ENCODE results near the gene TSPAN19.
"Not testable (repeated sequence)": the region's sequence is repeated elsewhere in the genome, so short reads cannot be mapped to it uniquely, and the experiment has no call there.

The TSPAN19 gene

DNA sequence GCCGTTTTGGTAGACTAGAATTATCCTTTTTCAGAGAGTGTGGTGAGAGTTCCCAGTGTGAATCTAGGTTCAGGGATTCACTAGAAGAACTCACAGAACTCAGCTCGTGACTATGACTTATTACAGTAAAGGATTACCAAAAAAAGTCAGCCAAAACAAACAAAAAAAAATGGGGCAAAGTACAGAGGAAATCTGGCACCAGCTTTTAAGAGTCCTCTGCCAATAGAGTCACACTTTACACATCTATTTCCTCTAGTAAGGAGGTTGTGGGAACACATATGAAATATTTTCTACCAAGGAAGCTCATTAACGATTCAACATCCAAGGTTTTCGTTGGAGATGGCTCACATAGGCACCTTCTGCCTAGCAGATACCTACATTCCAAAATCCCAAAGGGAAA lies 28.2 kb downstream of the TSPAN19 start:
- Histone ChIP-seq H3K27me3 (ENCODE audit: insufficient read depth, low read length, poor library complexity) (no peaks in the 10 kb centered on the region), H3K79me1 (ENCODE audit: low read length) (no peaks in the 10 kb centered on the region), H3K36me3 (ENCODE audit: control insufficient read depth, insufficient read depth, low read length) (no peaks in the 10 kb centered on the region), H3K4me3 (ENCODE audit: low read length) (no peak overlapping the region), H2BK120ac (ENCODE audit: low read depth, low read length) (no peak overlapping the region), H3K27ac (ENCODE audit: low read depth, low read length) (no peak overlapping the region), H3K4me1 (ENCODE audit: control insufficient read depth, low read depth, low read length) (no peaks in the 10 kb centered on the region), H3K23ac (ENCODE audit: low read length) (no peak overlapping the region), H2BK15ac (replicated peaks; ENCODE audit: low read depth) (no peak overlapping the region), H4K8ac (ENCODE audit: low read depth, low read length) (no peak overlapping the region), H3K4ac (ENCODE audit: low read depth, low read length) (no peak overlapping the region), H3K56ac (ENCODE audit: low read length) (no peak overlapping the region), H2AK5ac (ENCODE audit: low read length) (no peak overlapping the region), H3K18ac (ENCODE audit: low read length) (no peak overlapping the region), H3K79me2 (ENCODE audit: control insufficient read depth, insufficient read depth, low read length) (no peaks in the 10 kb centered on the region), H3K9ac (ENCODE audit: low read length) (no peak overlapping the region), H2BK5ac (ENCODE audit: low read length) (no peak overlapping the region), H3K4me2 (ENCODE audit: low read length) (no peak overlapping the region), H4K5ac (ENCODE audit: low read length) (no peak overlapping the region)
- DNase-seq = no peak
- WGBS (ENCODE audit: extremely low coverage, insufficient coverage, low lambda C conversion rate) = no CpG with 5 or more reads among the region's 4 CpGs

DNA sequence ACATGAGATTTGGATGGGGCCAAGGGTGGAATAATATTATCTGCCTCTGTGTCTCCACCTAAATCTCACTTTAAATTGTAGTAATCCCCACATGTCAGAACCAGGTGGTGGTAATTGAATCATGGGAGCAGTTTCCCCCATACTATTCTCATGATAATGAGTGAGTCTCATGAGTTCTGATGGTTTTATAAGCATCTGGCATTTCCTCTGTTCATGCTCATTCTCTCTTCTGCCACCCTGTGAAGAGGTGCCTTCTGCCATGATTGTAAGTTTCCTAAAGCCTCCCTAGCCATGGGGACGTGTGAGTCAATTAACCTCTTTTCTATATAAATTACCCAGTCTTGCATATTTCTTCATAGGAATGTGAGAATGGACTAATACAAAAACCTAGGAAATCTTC lies 29.9 kb downstream of the TSPAN19 start:
- H3K4me2 ChIP-seq (ENCODE audit: low read length) = no peak overlapping the region
- H2AK5ac ChIP-seq (ENCODE audit: low read length) = no peak overlapping the region
- H2BK15ac ChIP-seq (replicated peaks; ENCODE audit: low read depth) = no peak overlapping the region
- WGBS (ENCODE audit: extremely low coverage, insufficient coverage, low lambda C conversion rate) = no CpG with 5 or more reads among the region's 1 CpG
- no peaks in the 10 kb centered on the region for H3K27me3 ChIP-seq (ENCODE audit: insufficient read depth, low read length, poor library complexity)
- H4K5ac ChIP-seq (ENCODE audit: low read length) = no peak overlapping the region
- no peaks in the 10 kb centered on the region for H3K79me2 ChIP-seq (ENCODE audit: control insufficient read depth, insufficient read depth, low read length)
- no peak overlapping the region for H3K4ac ChIP-seq (ENCODE audit: low read depth, low read length)
- H3K23ac ChIP-seq (ENCODE audit: low read length) = no peak overlapping the region
- no peak overlapping the region for H2BK120ac ChIP-seq (ENCODE audit: low read depth, low read length)
- no peaks in the 10 kb centered on the region for H3K4me1 ChIP-seq (ENCODE audit: control insufficient read depth, low read depth, low read length)
- no peak overlapping the region for H3K18ac ChIP-seq (ENCODE audit: low read length)
- no peaks in the 10 kb centered on the region for H3K36me3 ChIP-seq (ENCODE audit: control insufficient read depth, insufficient read depth, low read length)
- no peak overlapping the region for H3K27ac ChIP-seq (ENCODE audit: low read depth, low read length)
- no peak overlapping the region for H2BK5ac ChIP-seq (ENCODE audit: low read length)
- DNase-seq = no peak
- H3K9ac ChIP-seq (ENCODE audit: low read length) = no peak overlapping the region
- H3K79me1 ChIP-seq (ENCODE audit: low read length) = no peaks in the 10 kb centered on the region
- no peak overlapping the region for H3K56ac ChIP-seq (ENCODE audit: low read length)
- H3K4me3 ChIP-seq (ENCODE audit: low read length) = no peak overlapping the region
- H4K8ac ChIP-seq (ENCODE audit: low read depth, low read length) = no peak overlapping the region

DNA sequence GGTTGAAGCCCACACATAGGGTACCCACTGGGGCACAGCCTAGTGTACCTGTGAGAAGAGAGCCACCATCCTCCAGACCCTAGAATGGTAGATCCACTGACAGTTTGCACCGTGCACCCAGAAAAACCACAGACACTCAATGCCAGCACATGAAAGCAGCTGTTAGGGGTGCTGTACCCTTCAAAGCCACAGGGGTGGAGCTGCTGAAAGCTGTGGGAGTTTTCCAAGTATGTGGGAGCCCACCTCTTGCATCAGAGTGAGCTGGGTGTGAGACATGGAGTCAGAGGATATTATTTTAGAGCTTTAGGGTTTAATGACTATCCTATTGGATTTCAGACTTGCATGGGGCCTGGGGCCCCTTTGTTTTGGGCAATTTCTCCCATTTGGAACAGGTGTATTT lies 30.5 kb downstream of the TSPAN19 start:
- H3K18ac ChIP-seq (ENCODE audit: low read length) = no peak overlapping the region
- no peak for DNase-seq

DNA sequence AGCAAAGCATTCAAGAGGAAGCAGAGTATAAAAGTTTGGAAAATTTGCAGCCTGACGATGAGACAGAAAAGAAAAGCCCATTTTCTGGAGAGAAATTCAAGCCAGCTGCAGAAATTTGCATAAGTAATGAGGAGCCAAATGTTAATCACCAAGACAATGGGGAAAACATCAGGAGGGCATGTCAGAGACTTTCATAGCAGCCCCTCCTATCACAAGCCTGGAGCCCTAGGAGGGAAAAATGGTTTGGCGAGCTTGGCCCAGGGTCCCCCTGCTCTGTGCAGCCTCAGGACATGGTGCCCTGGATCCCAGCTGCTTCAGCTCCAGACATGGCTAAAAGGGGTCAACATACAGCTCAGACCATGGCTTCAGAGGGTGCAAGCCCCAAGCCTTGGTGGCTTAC lies 31.0 kb downstream of the TSPAN19 start:
- DNase-seq = peak; percentile 64
- H3K4ac ChIP-seq (ENCODE audit: low read depth, low read length); H4K8ac ChIP-seq (ENCODE audit: low read depth, low read length); H3K23ac ChIP-seq (ENCODE audit: low read length); H3K36me3 ChIP-seq (ENCODE audit: control insufficient read depth, insufficient read depth, low read length); H3K79me2 ChIP-seq (ENCODE audit: control insufficient read depth, insufficient read depth, low read length); H3K79me1 ChIP-seq (ENCODE audit: low read length); H3K18ac ChIP-seq (ENCODE audit: low read length); H3K4me2 ChIP-seq (ENCODE audit: low read length); H3K27me3 ChIP-seq (ENCODE audit: insufficient read depth, low read length, poor library complexity); H2BK120ac ChIP-seq (ENCODE audit: low read depth, low read length); H3K4me3 ChIP-seq (ENCODE audit: low read length); H2BK5ac ChIP-seq (ENCODE audit: low read length); H3K56ac ChIP-seq (ENCODE audit: low read length); H3K4me1 ChIP-seq (ENCODE audit: control insufficient read depth, low read depth, low read length); H2BK15ac ChIP-seq (replicated peaks; ENCODE audit: low read depth); H3K9ac ChIP-seq (ENCODE audit: low read length); H2AK5ac ChIP-seq (ENCODE audit: low read length); H3K27ac ChIP-seq (ENCODE audit: low read depth, low read length); H4K5ac ChIP-seq (ENCODE audit: low read length): not testable (repeated sequence)
- no CpG with 5 or more reads among the region's 2 CpGs for WGBS (ENCODE audit: extremely low coverage, insufficient coverage, low lambda C conversion rate)

More for the DNA sequence above, 30.5 kb downstream of the TSPAN19 start:
- no peak overlapping the region for H2BK5ac ChIP-seq (ENCODE audit: low read length)
- H3K56ac ChIP-seq (ENCODE audit: low read length) = no peak overlapping the region
- no peaks in the 10 kb centered on the region for H3K79me1 ChIP-seq (ENCODE audit: low read length)
- H3K4me3 ChIP-seq (ENCODE audit: low read length) = no peak overlapping the region
- H4K5ac ChIP-seq (ENCODE audit: low read length) = no peak overlapping the region
- H3K4me1 ChIP-seq (ENCODE audit: control insufficient read depth, low read depth, low read length) = no peaks in the 10 kb centered on the region
- no CpG with 5 or more reads among the region's 1 CpG for WGBS (ENCODE audit: extremely low coverage, insufficient coverage, low lambda C conversion rate)
- no peaks in the 10 kb centered on the region for H3K36me3 ChIP-seq (ENCODE audit: control insufficient read depth, insufficient read depth, low read length)
- H3K4ac ChIP-seq (ENCODE audit: low read depth, low read length) = no peak overlapping the region
- no peak overlapping the region for H3K9ac ChIP-seq (ENCODE audit: low read length)
- no peak overlapping the region for H3K23ac ChIP-seq (ENCODE audit: low read length)
- no peak overlapping the region for H2AK5ac ChIP-seq (ENCODE audit: low read length)
- H3K4me2 ChIP-seq (ENCODE audit: low read length) = no peak overlapping the region
- H3K79me2 ChIP-seq (ENCODE audit: control insufficient read depth, insufficient read depth, low read length) = no peaks in the 10 kb centered on the region
- H3K27ac ChIP-seq (ENCODE audit: low read depth, low read length) = no peak overlapping the region
- no peak overlapping the region for H2BK120ac ChIP-seq (ENCODE audit: low read depth, low read length)
- no peak overlapping the region for H2BK15ac ChIP-seq (replicated peaks; ENCODE audit: low read depth)
- no peaks in the 10 kb centered on the region for H3K27me3 ChIP-seq (ENCODE audit: insufficient read depth, low read length, poor library complexity)
- H4K8ac ChIP-seq (ENCODE audit: low read depth, low read length) = no peak overlapping the region

DNA sequence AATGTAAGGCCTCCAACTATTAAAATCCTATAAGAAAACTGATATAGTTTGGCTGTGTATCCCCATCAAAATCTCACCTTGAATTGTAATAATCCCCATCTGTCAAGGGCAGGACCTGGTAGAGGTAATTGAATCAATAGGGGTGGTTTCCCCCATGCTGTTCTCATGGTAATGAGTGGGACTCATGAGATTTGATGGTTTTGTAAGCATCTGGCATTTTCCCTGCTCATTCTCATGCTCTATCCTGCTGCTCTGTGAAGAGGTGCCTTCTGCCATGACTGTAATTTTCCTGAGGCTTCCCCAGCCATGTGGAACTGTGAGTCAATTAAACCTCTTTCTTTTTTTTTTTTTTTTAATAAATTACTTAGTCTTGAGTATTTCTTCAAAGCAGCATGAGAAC lies 31.9 kb downstream of the TSPAN19 start:
- Histone ChIP-seq H3K9ac (ENCODE audit: low read length) (no peak overlapping the region), H3K4me2 (ENCODE audit: low read length) (no peak overlapping the region), H3K27me3 (ENCODE audit: insufficient read depth, low read length, poor library complexity) (no peaks in the 10 kb centered on the region), H2BK5ac (ENCODE audit: low read length) (no peak overlapping the region), H3K56ac (ENCODE audit: low read length) (no peak overlapping the region), H3K79me2 (ENCODE audit: control insufficient read depth, insufficient read depth, low read length) (no peaks in the 10 kb centered on the region), H3K18ac (ENCODE audit: low read length) (no peak overlapping the region), H4K5ac (ENCODE audit: low read length) (no peak overlapping the region), H2BK120ac (ENCODE audit: low read depth, low read length) (no peak overlapping the region), H3K4ac (ENCODE audit: low read depth, low read length) (no peak overlapping the region), H3K36me3 (ENCODE audit: control insufficient read depth, insufficient read depth, low read length) (no peaks in the 10 kb centered on the region), H3K27ac (ENCODE audit: low read depth, low read length) (no peak overlapping the region), H3K23ac (ENCODE audit: low read length) (no peak overlapping the region), H4K8ac (ENCODE audit: low read depth, low read length) (no peak overlapping the region), H2AK5ac (ENCODE audit: low read length) (no peak overlapping the region), H2BK15ac (replicated peaks; ENCODE audit: low read depth) (no peak overlapping the region), H3K4me1 (ENCODE audit: control insufficient read depth, low read depth, low read length) (no peaks in the 10 kb centered on the region), H3K4me3 (ENCODE audit: low read length) (no peak overlapping the region), H3K79me1 (ENCODE audit: low read length) (no peaks in the 10 kb centered on the region)
- no peak for DNase-seq

DNA sequence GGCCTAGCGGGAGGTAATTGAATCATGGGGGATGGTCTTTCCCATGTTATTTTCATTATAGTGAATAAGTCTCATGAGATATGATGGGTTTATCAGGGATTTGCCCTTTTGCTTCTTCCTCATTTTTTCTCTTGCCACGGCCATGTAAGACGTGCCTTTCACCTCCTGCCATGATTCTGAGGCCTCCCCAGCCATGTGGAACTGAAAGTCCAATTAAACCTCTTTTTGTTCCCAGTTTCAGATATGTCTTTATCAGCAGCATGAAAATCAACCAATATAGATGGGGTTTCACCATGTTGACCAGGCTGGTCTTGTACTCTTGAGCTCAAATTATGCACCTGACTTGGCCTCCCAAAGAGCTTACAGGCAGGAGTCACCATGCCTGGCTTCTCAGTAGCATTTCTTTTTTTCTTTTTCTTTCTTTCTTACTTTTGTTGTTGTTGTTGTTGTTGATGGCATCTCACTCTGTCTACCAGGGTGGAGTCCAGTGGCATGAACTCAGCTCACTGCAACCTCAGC lies 33.2 kb downstream of the TSPAN19 start:
- H3K23ac ChIP-seq (ENCODE audit: low read length) = no peak overlapping the region
- no peak for DNase-seq
- no peaks in the 10 kb centered on the region for H3K36me3 ChIP-seq (ENCODE audit: control insufficient read depth, insufficient read depth, low read length)
- no peak overlapping the region for H4K8ac ChIP-seq (ENCODE audit: low read depth, low read length)
- no peak overlapping the region for H3K4me2 ChIP-seq (ENCODE audit: low read length)
- H3K4me1 ChIP-seq (ENCODE audit: control insufficient read depth, low read depth, low read length) = no peaks in the 10 kb centered on the region
- no peak overlapping the region for H2BK120ac ChIP-seq (ENCODE audit: low read depth, low read length)
- H3K4me3 ChIP-seq (ENCODE audit: low read length) = no peak overlapping the region
- no peak overlapping the region for H3K56ac ChIP-seq (ENCODE audit: low read length)
- no peaks in the 10 kb centered on the region for H3K27me3 ChIP-seq (ENCODE audit: insufficient read depth, low read length, poor library complexity)
- no peaks in the 10 kb centered on the region for H3K79me2 ChIP-seq (ENCODE audit: control insufficient read depth, insufficient read depth, low read length)
- H2BK5ac ChIP-seq (ENCODE audit: low read length) = no peak overlapping the region
- H3K9ac ChIP-seq (ENCODE audit: low read length) = no peak overlapping the region
- H3K27ac ChIP-seq (ENCODE audit: low read depth, low read length) = no peak overlapping the region
- H3K4ac ChIP-seq (ENCODE audit: low read depth, low read length) = no peak overlapping the region
- H2AK5ac ChIP-seq (ENCODE audit: low read length) = no peak overlapping the region
- H3K79me1 ChIP-seq (ENCODE audit: low read length) = no peaks in the 10 kb centered on the region
- no peak overlapping the region for H4K5ac ChIP-seq (ENCODE audit: low read length)
- H3K18ac ChIP-seq (ENCODE audit: low read length) = no peak overlapping the region
- no peak overlapping the region for H2BK15ac ChIP-seq (replicated peaks; ENCODE audit: low read depth)
- no CpG with 5 or more reads among the region's 3 CpGs for WGBS (ENCODE audit: extremely low coverage, insufficient coverage, low lambda C conversion rate)

Data from mesendoderm (in vitro differentiated cells).